Measurements from ENCODE around the gene TDRD12.

TDRD12 gene

DNA sequence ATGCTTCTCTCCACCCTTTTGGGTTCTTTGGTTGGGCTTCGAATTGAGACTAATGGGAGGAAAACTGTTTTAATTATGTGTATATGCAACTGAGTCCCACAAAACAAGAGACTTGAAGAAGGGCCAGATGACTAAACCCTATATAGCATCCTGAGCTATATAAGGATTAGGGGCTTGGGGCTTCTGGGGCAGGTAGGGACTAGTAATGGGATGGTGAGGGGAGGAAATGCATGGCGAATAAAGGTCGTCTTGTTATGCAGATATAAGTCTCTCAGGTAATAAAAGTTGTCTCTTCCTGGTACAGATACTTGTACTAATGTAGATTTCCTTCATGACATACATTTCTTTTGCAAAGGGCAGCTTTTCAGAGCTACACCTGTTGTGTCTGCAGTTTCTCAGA lies 152.8 kb downstream of the TDRD12 start:
- DNase-seq, result no peak

DNA sequence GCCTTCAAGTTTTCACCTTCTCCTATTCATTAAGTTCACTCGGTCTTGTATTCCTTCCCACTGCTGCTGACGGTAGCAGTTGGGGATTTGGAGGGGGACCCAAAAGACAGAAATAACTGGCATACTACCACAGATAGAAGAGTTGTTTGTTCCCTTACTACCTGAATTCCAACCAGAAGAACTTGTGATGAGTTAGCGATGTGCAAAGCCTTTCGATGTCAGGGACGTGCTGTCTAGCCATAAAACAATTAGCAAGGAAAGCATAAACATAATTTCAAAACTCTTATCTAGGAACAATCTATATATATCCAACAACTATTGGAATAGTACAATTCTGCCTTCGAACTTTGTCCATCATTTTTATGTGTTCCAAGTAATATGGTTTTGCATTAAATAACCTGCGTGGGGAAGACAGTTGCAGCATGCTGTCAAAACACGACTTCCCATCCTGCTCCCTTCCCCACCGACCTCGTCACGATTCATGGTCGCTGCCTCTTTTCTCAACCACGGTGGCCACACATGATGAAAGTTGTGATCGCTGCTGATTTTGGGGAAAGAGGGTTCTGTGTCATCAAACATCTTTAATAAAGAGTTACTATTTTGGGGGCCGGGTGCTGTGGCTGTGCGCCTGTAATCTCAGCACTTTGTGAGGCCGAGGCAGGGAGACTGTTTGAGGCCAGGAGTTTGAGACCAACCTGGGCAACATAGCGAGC lies 153.8 kb downstream of the TDRD12 start:
- no peak for DNase-seq

DNA sequence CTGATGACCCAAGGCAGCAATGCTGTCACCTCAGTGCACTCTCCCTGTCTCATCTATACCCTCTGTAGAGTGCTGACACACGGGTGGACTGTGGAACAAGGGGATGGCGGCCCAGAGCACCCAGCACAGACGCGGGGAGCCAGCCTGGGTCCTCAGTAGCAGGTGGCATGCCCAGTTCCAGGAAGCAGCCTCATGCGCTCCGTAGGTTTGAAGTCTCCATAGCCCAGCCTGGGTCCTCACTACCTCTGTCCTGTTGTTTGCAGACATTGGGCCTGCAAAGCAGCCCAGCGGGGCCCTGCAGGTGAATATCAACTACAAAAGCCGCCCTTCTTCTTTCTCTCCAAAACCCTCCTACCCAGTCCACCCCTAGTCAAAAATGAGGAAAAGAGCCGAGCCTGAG lies 155.0 kb downstream of the TDRD12 start:
- DNase-seq, result no peak

DNA sequence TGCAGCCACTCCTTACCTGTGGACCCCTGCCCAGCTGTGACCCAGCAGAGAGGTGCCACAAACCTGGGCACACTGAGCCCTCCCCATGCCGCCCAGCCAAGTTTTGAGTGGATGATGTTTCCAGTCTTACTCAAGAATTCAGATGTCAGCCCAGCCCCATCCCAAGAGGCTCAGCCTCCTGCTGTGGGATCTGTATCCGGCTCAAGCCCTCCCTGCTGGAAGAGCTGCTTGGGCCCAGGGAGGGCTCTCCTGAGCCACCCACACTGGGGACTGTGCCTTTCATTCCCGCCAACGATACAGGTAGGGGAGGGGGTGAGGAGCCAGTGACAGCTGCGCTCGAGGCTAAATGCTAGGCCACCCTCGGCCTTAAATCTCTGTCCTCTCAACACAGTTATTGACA lies 155.9 kb downstream of the TDRD12 start:
- no peak for DNase-seq

DNA sequence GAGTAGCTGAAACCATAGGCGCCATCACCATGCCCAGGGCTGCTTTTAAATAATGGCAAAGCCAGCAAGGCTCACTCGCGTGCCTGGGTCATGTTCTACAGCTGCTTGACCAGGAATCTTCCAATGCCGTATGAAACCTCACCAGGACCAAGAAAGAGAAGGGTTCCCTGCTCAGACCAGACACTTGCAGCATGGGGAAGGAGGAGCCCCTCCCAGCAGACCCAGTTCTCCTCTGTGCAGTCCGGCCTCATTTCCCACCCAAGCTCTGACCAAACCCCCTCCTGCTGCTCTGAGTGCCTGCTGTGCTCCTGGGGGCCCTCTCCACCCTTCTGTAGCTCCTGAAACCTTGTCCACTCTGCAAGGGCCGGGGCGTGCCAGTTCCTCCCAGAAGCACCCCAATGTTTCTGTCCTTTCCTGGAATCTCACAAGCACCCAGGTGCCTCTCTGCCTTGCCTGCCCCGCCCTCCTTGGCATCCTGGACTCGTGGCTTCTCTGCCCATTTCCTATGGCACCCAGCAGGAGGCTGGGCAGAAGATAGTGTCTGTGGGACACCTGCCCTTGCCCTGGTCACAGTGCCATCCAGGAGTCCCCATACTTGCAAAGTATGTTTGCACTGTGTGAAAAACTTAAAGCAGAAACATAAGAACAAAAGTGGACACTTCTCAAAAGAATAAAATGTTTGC lies 156.8 kb downstream of the TDRD12 start:
- no peak for DNase-seq

DNA sequence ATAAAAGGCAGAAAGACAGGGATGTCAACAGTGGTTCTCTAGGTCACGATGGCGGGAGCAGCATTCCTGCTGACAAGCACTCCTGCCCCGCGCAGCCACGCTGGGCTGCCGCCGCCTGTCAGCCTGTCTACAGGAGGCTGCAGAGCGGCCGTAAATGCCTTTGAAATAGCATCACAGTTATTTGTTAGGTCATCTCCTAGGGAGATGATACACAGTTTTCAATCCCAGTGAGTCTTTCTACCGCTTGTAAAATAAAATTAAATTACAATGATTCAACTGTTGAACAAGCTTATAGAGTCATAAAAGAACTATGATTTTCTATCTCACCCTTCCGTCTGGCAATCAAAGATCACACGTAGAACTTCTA lies 157.3 kb downstream of the TDRD12 start:
- no peak for DNase-seq
